Osteocyte (in vitro differentiated cells): ENCODE results near the gene FCHO1. TPM values are rescaled to one million over a fixed set of nuclear protein-coding genes. Genes with fewer than 3 reads are reported as not detected.

ENCODE experiments used
- DNase-seq: peaks from one replicate; pipeline ENCODE4 v3.0.0; 2021; ENCODE audit warnings: mixed read lengths; ENCODE audit not compliant: unreplicated experiment; ENCODE audit errors: extremely low spot score
- H3K27ac Mint-ChIP-seq: one replicate; pipeline ENCODE4 v1.8.0; 2021; ENCODE audit warnings: mild to moderate bottlenecking, mixed read lengths; ENCODE audit not compliant: unreplicated experiment
- H3K27me3 Mint-ChIP-seq: one replicate; pipeline ENCODE4 v1.8.0; 2021; ENCODE audit warnings: mixed read lengths; ENCODE audit not compliant: unreplicated experiment
- H3K36me3 Mint-ChIP-seq: one replicate; pipeline ENCODE4 v1.8.0; 2021; ENCODE audit warnings: mixed read lengths; ENCODE audit not compliant: unreplicated experiment
- H3K4me1 Mint-ChIP-seq: one replicate; pipeline ENCODE4 v1.8.0; 2021; ENCODE audit warnings: mixed read lengths; ENCODE audit not compliant: unreplicated experiment
- H3K4me3 Mint-ChIP-seq: one replicate; pipeline ENCODE4 v1.8.0; 2021; ENCODE audit warnings: mild to moderate bottlenecking, moderate library complexity, mixed read lengths; ENCODE audit not compliant: unreplicated experiment
- H3K9me3 Mint-ChIP-seq: one replicate; pipeline ENCODE4 v1.8.0; 2021; ENCODE audit warnings: mixed read lengths; ENCODE audit not compliant: unreplicated experiment
- CTCF ChIP-seq: fragments of 200-600 bp; sonication (generic); IDR thresholded peaks from 2 replicates; pipeline ENCODE4 v1.5.0; 2021; ENCODE audit warnings: antibody characterized with exemption, mild to moderate bottlenecking, moderate library complexity
- total RNA-seq: library from RNA; stranded (reverse); gene quantifications from 2 replicates; pipeline ENCODE4 v1.2.1, GENCODE V29; 2021

Gene FCHO1
- total RNA-seq, 1 donor from 2014 or later, result 0.56 TPM

DNA sequence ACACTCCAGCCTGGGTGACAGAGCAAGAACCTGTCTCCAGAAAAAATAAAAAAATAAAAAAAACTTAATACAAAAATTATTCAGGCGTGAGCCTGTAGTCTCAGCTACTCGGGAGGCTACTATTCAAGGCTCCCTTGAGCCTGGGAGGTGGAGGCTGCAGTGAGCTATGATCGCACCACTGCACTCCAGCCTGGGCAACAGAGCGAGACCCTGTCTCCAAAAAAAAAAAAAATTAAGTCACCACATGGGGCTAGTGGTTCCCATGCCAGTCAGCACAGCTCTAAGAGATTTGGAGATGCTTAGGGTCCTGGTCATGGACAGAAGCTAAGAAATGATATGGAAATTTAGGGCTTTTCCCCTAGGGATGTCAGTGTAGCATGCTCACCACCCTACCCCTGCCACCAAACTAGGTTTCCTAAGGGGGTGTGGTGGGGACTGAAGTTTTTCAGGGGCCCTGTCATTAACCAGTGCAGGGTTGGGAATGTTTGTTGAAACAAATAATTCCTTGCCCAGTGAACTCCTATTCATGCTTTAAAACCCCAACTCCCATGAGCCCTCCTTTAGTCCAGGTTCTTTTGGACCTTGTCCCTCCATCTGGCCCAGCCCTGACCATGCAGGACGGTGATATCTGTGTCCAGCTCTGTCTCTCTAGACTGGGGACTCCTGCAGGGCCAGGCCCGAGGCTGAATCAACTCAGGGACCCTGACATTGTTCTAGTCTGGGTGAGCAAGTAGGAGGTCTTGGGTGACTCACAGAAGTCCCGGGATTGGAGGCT is 1.8 kb downstream of the FCHO1 start:
- H3K4me3 Mint-ChIP-seq, result no peak overlapping the region
- H3K9me3 Mint-ChIP-seq, result no peaks in the 10 kb centered on the region
- peaks cover 20% of the 10 kb centered on the region for H3K4me1 Mint-ChIP-seq
- H3K27me3 Mint-ChIP-seq, result no peaks in the 10 kb centered on the region
- TF ChIP-seq CTCF, result no peak
- no peak for DNase-seq
- H3K27ac Mint-ChIP-seq, result no peak overlapping the region
- no peaks in the 10 kb centered on the region for H3K36me3 Mint-ChIP-seq

DNA sequence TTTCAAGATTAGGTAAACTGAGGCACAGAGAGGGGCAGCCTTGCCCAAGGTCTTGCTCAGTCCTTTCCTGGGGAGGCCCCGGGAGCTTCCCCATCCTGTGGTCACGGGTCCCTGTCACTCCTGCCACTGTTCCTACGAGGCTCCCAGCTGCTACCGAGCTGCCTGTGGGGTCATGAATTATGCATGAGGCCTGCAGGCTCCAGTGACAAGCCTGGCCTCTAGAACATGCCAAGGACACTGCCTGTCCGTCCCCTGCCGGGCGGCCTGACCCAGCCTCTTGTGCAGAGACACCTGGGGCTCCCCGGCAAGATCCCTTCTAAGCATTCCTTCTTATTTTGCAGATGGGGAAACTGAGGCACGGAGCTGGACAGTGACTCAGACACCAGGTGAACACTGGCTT is 2.7 kb downstream of the FCHO1 start:
- Mint-ChIP-seq H3K27ac (no peak overlapping the region), H3K4me1 (peaks cover 20% of the 10 kb centered on the region), H3K36me3 (no peaks in the 10 kb centered on the region), H3K4me3 (no peak overlapping the region), H3K9me3 (no peaks in the 10 kb centered on the region), H3K27me3 (no peaks in the 10 kb centered on the region)
- TF ChIP-seq CTCF, result no peak
- no peak for DNase-seq

- no peaks in the 10 kb centered on the region for H3K9me3 Mint-ChIP-seq
- no peak overlapping the region for H3K27ac Mint-ChIP-seq
- no peak for TF ChIP-seq CTCF
- no peaks in the 10 kb centered on the region for H3K36me3 Mint-ChIP-seq
- peaks cover 20% of the 10 kb centered on the region for H3K4me1 Mint-ChIP-seq
- H3K4me3 Mint-ChIP-seq, result no peak overlapping the region
- H3K27me3 Mint-ChIP-seq, result no peaks in the 10 kb centered on the region
- DNase-seq, result no peak
Measured at GRCh38 chr19:17754634-17755442, 3.6 kb downstream of the FCHO1 start.

GRCh38 chr19:17755443-17755890 is 4.2 kb downstream of the FCHO1 start:
- Mint-ChIP-seq H3K4me3 (no peak overlapping the region), H3K27me3 (no peaks in the 10 kb centered on the region), H3K4me1 (peaks cover 20% of the 10 kb centered on the region), H3K27ac (no peak overlapping the region), H3K9me3 (no peaks in the 10 kb centered on the region), H3K36me3 (no peaks in the 10 kb centered on the region)
- DNase-seq, result no peak
- no peak for TF ChIP-seq CTCF
